GM12878 (cell line): ENCODE data around the gene PSMB4.
"Not testable (repeated sequence)": the region's sequence is repeated elsewhere in the genome, so short reads cannot be mapped to it uniquely, and the experiment has no call there.

Experiments used
- BCL11A ChIP-seq: IDR thresholded peaks from 2 replicates; pipeline ENCODE4 v1.6.1; 2011; ENCODE audit warnings: low read depth, low read length
- BCLAF1 ChIP-seq: fragments of 450-650 bp; IDR thresholded peaks from 2 replicates; pipeline ENCODE4 v1.6.1; 2017; ENCODE audit warnings: antibody characterized with exemption, mild to moderate bottlenecking, moderate library complexity
- CTCF ChIP-seq, 3 experiments: IDR thresholded peaks in 2 of 3; conservative IDR thresholded peaks in 1 of 3; 2 replicates each; pipeline ENCODE4 v1.5.1; 2011; ENCODE audit warnings: low read depth in 3 of 3, low read length in 3 of 3, mild to moderate bottlenecking in 3 of 3, control low read depth in 2 of 3, moderate library complexity in 2 of 3, inconsistent platforms in 1 of 3, mixed read lengths in 1 of 3; ENCODE audit not compliant: control insufficient read depth in 2 of 3, insufficient read depth in 1 of 3; ENCODE audit errors: extremely low read depth in 1 of 3
- EP300 ChIP-seq, 2 experiments: fragments of 150-350 bp in 1 of 2; IDR thresholded peaks; 2 replicates each; pipeline ENCODE4 v1.6.1; 2011 to 2012; ENCODE audit warnings: low read depth in 2 of 2, low read length in 2 of 2, borderline replicate concordance in 1 of 2, improper control_type of control experiment in 1 of 2, inconsistent platforms in 1 of 2; ENCODE audit not compliant: control insufficient read depth in 1 of 2
- HDAC6 ChIP-seq: fragments of 200-600 bp; sonication (generic); IDR thresholded peaks from one replicate; pipeline ENCODE4 v1.8.0; 2017; ENCODE audit warnings: antibody characterized with exemption; ENCODE audit not compliant: unreplicated experiment
- MYC ChIP-seq: IDR thresholded peaks from 2 replicates; pipeline ENCODE4 v1.6.1; 2011; ENCODE audit warnings: mild to moderate bottlenecking, low read length, moderate library complexity, inconsistent platforms; ENCODE audit not compliant: insufficient read depth, insufficient replicate concordance, insufficient read length, severe bottlenecking
- SMAD5 ChIP-seq: IDR thresholded peaks from 2 replicates; pipeline ENCODE4 v1.6.1; 2016; ENCODE audit warnings: antibody characterized with exemption, low read depth
- TBL1XR1 ChIP-seq: IDR thresholded peaks from 2 replicates; pipeline ENCODE4 v1.6.1; 2012; ENCODE audit warnings: low read depth, low read length, improper control_type of control experiment

- TF ChIP-seq BCLAF1; EP300 (IDR thresholded peaks at IDR 0.05; ENCODE audit: borderline replicate concordance in 1 of 2, control insufficient read depth in 1 of 2, low read depth in 2 of 2, low read length in 2 of 2); CTCF (IDR thresholded peaks at IDR 0.05 in 2 of 3, conservative IDR thresholded peaks at IDR 0.05 in 1 of 3; ENCODE audit: control insufficient read depth in 2 of 3, extremely low read depth in 1 of 3, insufficient read depth in 1 of 3, low read depth in 3 of 3, low read length in 3 of 3); MYC; HDAC6; SMAD5; TBL1XR1; BCL11A: not testable (repeated sequence)
Observed at GRCh38 chr1:151433827-151434226, 34.5 kb downstream of the PSMB4 start.
